IMR-90 (cell line): ENCODE data around the gene ARX. TPM values are rescaled to one million over a fixed set of nuclear protein-coding genes. Genes with fewer than 3 reads are reported as not detected.

Experiments
- ATAC-seq: fragments of 200-7000 bp; cut with Tn5 transposase; 2 replicates; pipeline ENCODE4 v1.9.1; 2020; ENCODE audit warnings: low read depth, mild to moderate bottlenecking, moderate library complexity
- BruUV-seq: library from RNA; stranded (reverse); fragments of 400-500 nt; replicated peaks from 2 replicates; lab custom pipeline; 2021; lab: Mats Ljungman, UMichigan
- CTCF ChIA-PET: fragments of 300-600 bp; formaldehyde crosslinking; extraction: SDS; loops from one replicate; lab custom pipeline; 2021; ENCODE audit warnings: antibody characterized with exemption; lab: Yijun Ruan, JAX
- POLR2A ChIA-PET: fragments of 300-600 bp; sonication (Branson Sonifier 250); formaldehyde crosslinking; loops from one replicate; lab custom pipeline; 2022; ENCODE audit warnings: antibody characterized with exemption; ENCODE audit not compliant: unreplicated experiment; lab: Charles Lee
- DNase-seq: peaks from one replicate; pipeline ENCODE4 v3.0.0; 2013
- H2AFZ ChIP-seq: replicated peaks from 2 replicates; pipeline ENCODE3; 2013; ENCODE audit warnings: low read length, mild to moderate bottlenecking; ENCODE audit not compliant: poor library complexity
- H2AK5ac ChIP-seq: 2 replicates; pipeline ENCODE4 v1.6.1; 2013; ENCODE audit warnings: low read depth, low read length, inconsistent platforms
- H2AK9ac ChIP-seq: replicated peaks from 2 replicates; pipeline ENCODE3; 2013; ENCODE audit warnings: mild to moderate bottlenecking, low read depth, low read length, moderate library complexity; ENCODE audit not compliant: poor library complexity
- H2BK120ac ChIP-seq: 2 replicates; pipeline ENCODE4 v1.6.1; 2013; ENCODE audit warnings: low read depth, low read length, inconsistent platforms
- H2BK15ac ChIP-seq: 3 replicates; pipeline ENCODE4 v1.6.1; 2013; ENCODE audit warnings: low read depth, low read length, inconsistent platforms
- H2BK20ac ChIP-seq: 2 replicates; pipeline ENCODE4 v1.6.1; 2013; ENCODE audit warnings: low read depth, mild to moderate bottlenecking, inconsistent platforms, low read length, moderate library complexity
- H2BK5ac ChIP-seq: 2 replicates; pipeline ENCODE4 v1.6.1; 2013; ENCODE audit warnings: mild to moderate bottlenecking, low read depth, low read length, inconsistent platforms; ENCODE audit not compliant: poor library complexity, severe bottlenecking
- H3K14ac ChIP-seq: replicated peaks from 2 replicates; pipeline ENCODE4 v1.6.1; 2013; ENCODE audit warnings: low read depth, low read length, inconsistent platforms
- H3K18ac ChIP-seq: 2 replicates; pipeline ENCODE4 v1.6.1; 2013; ENCODE audit warnings: low read depth, low read length, control low read depth
- H3K23ac ChIP-seq: 2 replicates; pipeline ENCODE4 v1.6.1; 2013; ENCODE audit warnings: low read depth, low read length, inconsistent platforms
- H3K27ac ChIP-seq: 2 replicates; pipeline ENCODE4 v1.5.1; 2013; ENCODE audit warnings: mild to moderate bottlenecking, control low read depth, low read length; ENCODE audit not compliant: insufficient read depth
- H3K27me3 ChIP-seq: 2 replicates; pipeline ENCODE4 v1.6.1; 2013; ENCODE audit warnings: low read length; ENCODE audit not compliant: control insufficient read depth, insufficient read depth
- H3K36me3 ChIP-seq: 2 replicates; pipeline ENCODE4 v1.6.1; 2013; ENCODE audit warnings: low read length, mixed read lengths; ENCODE audit not compliant: control insufficient read depth, insufficient read depth
- H3K4ac ChIP-seq: 2 replicates; pipeline ENCODE4 v1.6.1; 2013; ENCODE audit warnings: low read depth, low read length, inconsistent platforms
- H3K4me1 ChIP-seq: 2 replicates; pipeline ENCODE4 v1.6.1; 2013; ENCODE audit warnings: low read length, mixed read lengths; ENCODE audit not compliant: control insufficient read depth, insufficient read depth
- H3K4me2 ChIP-seq: 2 replicates; pipeline ENCODE4 v1.6.1; 2013; ENCODE audit warnings: low read depth, mild to moderate bottlenecking, control low read depth, low read length, moderate library complexity
- H3K4me3 ChIP-seq: 2 replicates; pipeline ENCODE4 v1.5.1; 2013; ENCODE audit warnings: low read depth, mild to moderate bottlenecking, control low read depth, low read length, moderate library complexity; ENCODE audit not compliant: insufficient read depth
- H3K56ac ChIP-seq: 2 replicates; pipeline ENCODE4 v1.6.1; 2013; ENCODE audit warnings: low read length, inconsistent platforms; ENCODE audit not compliant: insufficient read depth; ENCODE audit errors: extremely low read depth
- H3K79me1 ChIP-seq, 2 experiments: 2 replicates each; pipeline ENCODE4 v1.6.1; 2013; ENCODE audit warnings: low read length in 2 of 2, inconsistent platforms in 1 of 2, low read depth in 1 of 2
- H3K9ac ChIP-seq: 2 replicates; pipeline ENCODE4 v1.6.1; 2013; ENCODE audit warnings: low read depth, low read length, control low read depth
- H3K9me1 ChIP-seq: 2 replicates; pipeline ENCODE4 v1.6.1; 2013; ENCODE audit warnings: low read length, inconsistent platforms; ENCODE audit not compliant: insufficient read depth
- H3K9me3 ChIP-seq: 2 replicates; pipeline ENCODE4 v1.6.1; 2013; ENCODE audit warnings: low read length; ENCODE audit not compliant: control insufficient read depth, insufficient read depth
- H4K20me1 ChIP-seq: 2 replicates; pipeline ENCODE4 v1.6.1; 2013; ENCODE audit warnings: low read length, inconsistent platforms; ENCODE audit not compliant: insufficient read depth
- H4K5ac ChIP-seq: 2 replicates; pipeline ENCODE4 v1.6.1; 2013; ENCODE audit warnings: mild to moderate bottlenecking, low read depth, low read length, control low read depth
- H4K8ac ChIP-seq, 2 experiments: 2 replicates each; pipeline ENCODE4 v1.6.1; 2013; ENCODE audit warnings: low read depth in 2 of 2, low read length in 2 of 2, control low read depth in 1 of 2, inconsistent platforms in 1 of 2
- H4K91ac ChIP-seq: 2 replicates; pipeline ENCODE4 v1.6.1; 2013; ENCODE audit warnings: low read depth, low read length, inconsistent platforms; ENCODE audit not compliant: insufficient read depth
- BHLHE40 ChIP-seq: fragments of 150-350 bp; IDR thresholded peaks from 2 replicates; pipeline ENCODE4 v1.6.1; 2016; ENCODE audit warnings: mild to moderate bottlenecking, low read depth, low read length
- CEBPB ChIP-seq: IDR thresholded peaks from 2 replicates; pipeline ENCODE4 v1.6.1; 2012; ENCODE audit warnings: low read depth, low read length, improper control_type of control experiment
- CHD1 ChIP-seq: IDR thresholded peaks from 2 replicates; pipeline ENCODE4 v1.6.1; 2012; ENCODE audit warnings: low read depth, low read length, improper control_type of control experiment
- FOS ChIP-seq: fragments of 150-350 bp; IDR thresholded peaks from 2 replicates; pipeline ENCODE4 v1.6.1; 2016; ENCODE audit warnings: low read depth, low read length
- MAFK ChIP-seq: IDR thresholded peaks from 2 replicates; pipeline ENCODE4 v1.6.1; 2012; ENCODE audit warnings: low read depth, low read length, improper control_type of control experiment
- MAZ ChIP-seq: IDR thresholded peaks from 2 replicates; pipeline ENCODE4 v1.6.1; 2012; ENCODE audit warnings: low read depth, mild to moderate bottlenecking, low read length, improper control_type of control experiment, moderate library complexity, borderline replicate concordance
- MXI1 ChIP-seq: IDR thresholded peaks from 2 replicates; pipeline ENCODE4 v1.6.1; 2012; ENCODE audit warnings: low read depth, mild to moderate bottlenecking, low read length, moderate library complexity, borderline replicate concordance
- NFE2L2 ChIP-seq: fragments of 150-350 bp; IDR thresholded peaks from 2 replicates; pipeline ENCODE4 v1.6.1; 2016; ENCODE audit warnings: low read depth, mild to moderate bottlenecking, low read length
- POLR2A ChIP-seq: IDR thresholded peaks from 2 replicates; pipeline ENCODE4 v1.6.1; 2012; ENCODE audit warnings: mild to moderate bottlenecking, low read depth, low read length
- RAD21 ChIP-seq: IDR thresholded peaks from 2 replicates; pipeline ENCODE4 v1.6.1; 2012; ENCODE audit warnings: low read length, improper control_type of control experiment
- RCOR1 ChIP-seq: IDR thresholded peaks from 2 replicates; pipeline ENCODE4 v1.6.1; 2012; ENCODE audit warnings: mild to moderate bottlenecking, low read length, improper control_type of control experiment; ENCODE audit not compliant: insufficient replicate concordance
- RFX5 ChIP-seq: IDR thresholded peaks from 2 replicates; pipeline ENCODE4 v1.8.0; 2012; ENCODE audit warnings: low read depth, mild to moderate bottlenecking, low read length, moderate library complexity
- SMC3 ChIP-seq: fragments of 150-350 bp; IDR thresholded peaks from 2 replicates; pipeline ENCODE4 v1.6.1; 2016; ENCODE audit warnings: low read depth, mild to moderate bottlenecking, antibody characterized with exemption, low read length, moderate library complexity
- WGBS, 2 experiments: methylation state at CpG; one replicate each; pipeline versions ENCODE4 v1.1.5 to v1.1.7; 2013; ENCODE audit warnings: missing lambda C conversion rate in 2 of 2; ENCODE audit not compliant: insufficient read length in 1 of 2; ENCODE audit errors: extremely low coverage in 2 of 2; 5-methylcytosine and 5-hydroxymethylcytosine counted together
- dilution Hi-C: fragments of 300-500 bp; cut with HindIII; formaldehyde crosslinking; loops from one replicate; pipeline ENCODE4 v1.14.3; 2018; ENCODE audit warnings: low sequenced_read_pairs; ENCODE audit not compliant: unreplicated experiment
- in situ Hi-C: fragments of 300-500 bp; cut with MboI; formaldehyde crosslinking; loops from 3 replicates; pipeline ENCODE4 v1.14.3; 2019; ENCODE audit warnings: low sequenced_read_pairs, inconsistent platforms, mixed read lengths
- intact Hi-C: fragments of 100-400 bp; cut with micrococcal nuclease; formaldehyde crosslinking; loops from 2 replicates; pipeline ENCODE4 v1.10.0; 2022
- polyA plus RNA-seq, 3 experiments: library from polyadenylated mRNA; depleted of rRNA; stranded (reverse); fragments of >200 nt; gene quantifications; 2 replicates each; pipeline ENCODE4 v1.2.3, GENCODE V29; 2012; ENCODE audit warnings: low replicate concordance in 1 of 3
- total RNA-seq: library from RNA; depleted of rRNA; stranded (reverse); fragments of >200 nt; gene quantifications from 2 replicates; pipeline ENCODE4 v1.2.3, GENCODE V29; 2012
- TF ChIP-seq, protein P1 (sequence below): fragments of 150-350 bp; IDR thresholded peaks from 2 replicates; pipeline ENCODE4 v1.6.1; 2017; ENCODE audit warnings: mild to moderate bottlenecking, antibody characterized with exemption, low read length, low read depth
- TF ChIP-seq, protein P2 (sequence below): conservative IDR thresholded peaks from 2 replicates; pipeline ENCODE4 v1.5.1; 2012; ENCODE audit warnings: mild to moderate bottlenecking, low read depth, low read length, improper control_type of control experiment
- TF ChIP-seq, protein P3 (sequence below): fragments of 150-350 bp; IDR thresholded peaks from 2 replicates; pipeline ENCODE4 v1.6.1; 2016; ENCODE audit warnings: low read depth, mild to moderate bottlenecking, low read length, moderate library complexity, borderline replicate concordance

The ARX gene
- total and polyA plus RNA-seq, 2 of the 4 experiments (the other 2 are of a cell fraction), result not detected

DNA sequence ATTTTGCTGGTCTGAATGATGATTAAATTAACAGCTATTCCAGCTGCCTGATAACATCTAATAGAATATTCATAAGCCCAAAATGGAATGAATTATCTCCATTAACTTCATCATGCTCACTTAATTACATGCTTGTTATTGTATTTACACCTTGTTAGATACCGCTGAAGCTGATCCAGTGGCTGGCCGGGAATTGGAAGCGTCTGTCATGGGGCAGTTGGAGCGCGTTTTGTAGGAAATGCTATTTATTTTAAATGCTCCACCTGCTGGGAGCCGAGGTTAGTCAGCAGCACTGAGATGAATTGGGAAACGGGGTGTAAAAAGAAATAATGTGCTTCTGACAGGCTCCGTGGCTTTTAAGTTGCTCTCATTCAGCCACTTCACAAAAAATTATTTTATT is 25.2 kb downstream of the ARX start:
- no peak overlapping the region for H3K9ac ChIP-seq
- H2AFZ ChIP-seq, result no peak overlapping the region
- WGBS, 2 experiments, result no CpG with 5 or more reads among the region's 8 CpGs
- no peak overlapping the region for H4K8ac ChIP-seq
- H3K27me3 ChIP-seq, result peaks cover 1% of the 10 kb centered on the region; the same call in 1 of the 2 replicates
- ATAC-seq (no peak), DNase-seq (no peak)
- H2AK5ac ChIP-seq, result no peak overlapping the region
- no peak overlapping the region for H3K23ac ChIP-seq
- dilution Hi-C loops (no loop called here), in situ Hi-C loops (no loop called here), intact Hi-C loops (no loop called here)
- TF ChIP-seq MAZ (no peak), MAFK (no peak), RFX5 (no peak), FOS (no peak), NFE2L2 (no peak), RCOR1 (no peak), MXI1 (no peak), SMC3 (no peak), BHLHE40 (no peak), CHD1 (no peak), RAD21 (no peak), POLR2A (no peak), CEBPB (no peak)
- TF ChIP-seq, protein P1, sequence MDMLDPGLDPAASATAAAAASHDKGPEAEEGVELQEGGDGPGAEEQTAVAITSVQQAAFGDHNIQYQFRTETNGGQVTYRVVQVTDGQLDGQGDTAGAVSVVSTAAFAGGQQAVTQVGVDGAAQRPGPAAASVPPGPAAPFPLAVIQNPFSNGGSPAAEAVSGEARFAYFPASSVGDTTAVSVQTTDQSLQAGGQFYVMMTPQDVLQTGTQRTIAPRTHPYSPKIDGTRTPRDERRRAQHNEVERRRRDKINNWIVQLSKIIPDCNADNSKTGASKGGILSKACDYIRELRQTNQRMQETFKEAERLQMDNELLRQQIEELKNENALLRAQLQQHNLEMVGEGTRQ, result no peak
- TF ChIP-seq, protein P2, sequence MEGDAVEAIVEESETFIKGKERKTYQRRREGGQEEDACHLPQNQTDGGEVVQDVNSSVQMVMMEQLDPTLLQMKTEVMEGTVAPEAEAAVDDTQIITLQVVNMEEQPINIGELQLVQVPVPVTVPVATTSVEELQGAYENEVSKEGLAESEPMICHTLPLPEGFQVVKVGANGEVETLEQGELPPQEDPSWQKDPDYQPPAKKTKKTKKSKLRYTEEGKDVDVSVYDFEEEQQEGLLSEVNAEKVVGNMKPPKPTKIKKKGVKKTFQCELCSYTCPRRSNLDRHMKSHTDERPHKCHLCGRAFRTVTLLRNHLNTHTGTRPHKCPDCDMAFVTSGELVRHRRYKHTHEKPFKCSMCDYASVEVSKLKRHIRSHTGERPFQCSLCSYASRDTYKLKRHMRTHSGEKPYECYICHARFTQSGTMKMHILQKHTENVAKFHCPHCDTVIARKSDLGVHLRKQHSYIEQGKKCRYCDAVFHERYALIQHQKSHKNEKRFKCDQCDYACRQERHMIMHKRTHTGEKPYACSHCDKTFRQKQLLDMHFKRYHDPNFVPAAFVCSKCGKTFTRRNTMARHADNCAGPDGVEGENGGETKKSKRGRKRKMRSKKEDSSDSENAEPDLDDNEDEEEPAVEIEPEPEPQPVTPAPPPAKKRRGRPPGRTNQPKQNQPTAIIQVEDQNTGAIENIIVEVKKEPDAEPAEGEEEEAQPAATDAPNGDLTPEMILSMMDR, result no peak
- TF ChIP-seq, protein P3, sequence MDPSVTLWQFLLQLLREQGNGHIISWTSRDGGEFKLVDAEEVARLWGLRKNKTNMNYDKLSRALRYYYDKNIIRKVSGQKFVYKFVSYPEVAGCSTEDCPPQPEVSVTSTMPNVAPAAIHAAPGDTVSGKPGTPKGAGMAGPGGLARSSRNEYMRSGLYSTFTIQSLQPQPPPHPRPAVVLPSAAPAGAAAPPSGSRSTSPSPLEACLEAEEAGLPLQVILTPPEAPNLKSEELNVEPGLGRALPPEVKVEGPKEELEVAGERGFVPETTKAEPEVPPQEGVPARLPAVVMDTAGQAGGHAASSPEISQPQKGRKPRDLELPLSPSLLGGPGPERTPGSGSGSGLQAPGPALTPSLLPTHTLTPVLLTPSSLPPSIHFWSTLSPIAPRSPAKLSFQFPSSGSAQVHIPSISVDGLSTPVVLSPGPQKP, result no peak
- H3K36me3 ChIP-seq, result no peaks in the 10 kb centered on the region
- no peaks in the 10 kb centered on the region for H4K20me1 ChIP-seq
- H4K91ac ChIP-seq, result no peak overlapping the region
- H3K4me1 ChIP-seq, result no peaks in the 10 kb centered on the region
- H3K14ac ChIP-seq, result no peak overlapping the region
- POLR2A ChIA-PET, result no interaction called here
- H3K4me3 ChIP-seq, result no peak overlapping the region
- H4K5ac ChIP-seq, result no peak overlapping the region
- H3K4me2 ChIP-seq, result no peak overlapping the region
- no peak overlapping the region for H3K56ac ChIP-seq
- no peak overlapping the region for H2BK5ac ChIP-seq
- H3K27ac ChIP-seq, result no peak overlapping the region
- no peak overlapping the region for H2BK20ac ChIP-seq
- H2BK120ac ChIP-seq, result no peak overlapping the region
- H2BK15ac ChIP-seq, result no peak overlapping the region
- no peaks in the 10 kb centered on the region for H3K9me3 ChIP-seq
- CTCF ChIA-PET, result no interaction called here
- no TSS peak for BruUV-seq
- no peaks in the 10 kb centered on the region for H3K9me1 ChIP-seq
- no peak overlapping the region for H3K4ac ChIP-seq
- H3K18ac ChIP-seq, result no peak overlapping the region
- H2AK9ac ChIP-seq, result no peak overlapping the region
- H3K79me1 ChIP-seq, result no peaks in the 10 kb centered on the region
